K562 (cell line): ENCODE results near the gene MPND. TPM values are rescaled to one million over a fixed set of nuclear protein-coding genes. Genes with fewer than 3 reads are reported as not detected.

Experiments used
- ATAC-seq: fragments of 200-7000 bp; cut with Tn5 transposase; 3 replicates; pipeline ENCODE4 v1.9.1; 2020; ENCODE audit warnings: moderate library complexity
- BruUV-seq: library from RNA; stranded (reverse); fragments of 400-500 nt; replicated peaks from 2 replicates; lab custom pipeline; 2021; lab: Mats Ljungman, UMichigan
- CTCF ChIA-PET: fragments of 300-600 bp; formaldehyde crosslinking; extraction: SDS; loops from one replicate; lab custom pipeline; 2021; ENCODE audit warnings: low intra/inter-chr PET ratio; lab: Yijun Ruan, JAX
- POLR2A ChIA-PET: fragments of 300-600, 350-650 bp; sonication (Branson Sonifier 250); formaldehyde crosslinking; extraction: SDS; loops from one replicate; lab custom pipeline; 2021; ENCODE audit warnings: antibody characterized with exemption, inconsistent platforms; lab: Yijun Ruan, JAX
- DNase-seq, 4 experiments: peaks; one replicate each; pipeline versions ENCODE4 v3.0.0 to v3.0.0-alpha.2; 2011 to 2018; ENCODE audit warnings: low spot score in 3 of 4, mixed read lengths in 3 of 4; ENCODE audit errors: extremely low read depth in 1 of 4
- FAIRE-seq: peaks from 2 replicates; lab custom pipeline; 2011; peaks lifted over from hg19 to GRCh38; lab: Jason Lieb, UNC
- H2AFZ ChIP-seq: 2 replicates; pipeline ENCODE4 v1.6.0; 2011; ENCODE audit warnings: low read depth, low read length, control low read depth, inconsistent platforms
- H3K27ac ChIP-seq: fragments of 200-600 bp; 3 replicates; pipeline ENCODE4 v1.8.0; 2011; ENCODE audit warnings: low read depth, mild to moderate bottlenecking, control low read depth, inconsistent platforms, low read length, moderate library complexity, mixed read lengths; ENCODE audit errors: extremely low read depth
- H3K27me3 ChIP-seq, 2 experiments: fragments of 300-600 bp in 1 of 2; 2 replicates in 1 of 2; 3 replicates in 1 of 2; pipeline versions ENCODE4 v1.6.0 to v1.8.0; 2011; ENCODE audit warnings: inconsistent platforms in 2 of 2, low read length in 2 of 2, mild to moderate bottlenecking in 1 of 2, mixed read lengths in 1 of 2, moderate library complexity in 1 of 2; ENCODE audit not compliant: control insufficient read depth in 2 of 2, insufficient read depth in 2 of 2
- H3K36me3 ChIP-seq: fragments of 300-600 bp; 3 replicates; pipeline ENCODE4 v1.8.0; 2011; ENCODE audit warnings: mild to moderate bottlenecking, low read length, inconsistent platforms; ENCODE audit not compliant: control insufficient read depth, insufficient read depth
- H3K4me1 ChIP-seq, 2 experiments: fragments of 200-600 bp in 1 of 2; replicated peaks in 1 of 2; 2 replicates in 1 of 2; 3 replicates in 1 of 2; pipeline versions ENCODE4 v1.5.1 to v1.8.0; 2011; ENCODE audit warnings: inconsistent platforms in 2 of 2, low read length in 2 of 2, mild to moderate bottlenecking in 1 of 2, mixed read lengths in 1 of 2, moderate library complexity in 1 of 2; ENCODE audit not compliant: control insufficient read depth in 2 of 2, insufficient read depth in 2 of 2
- H3K4me2 ChIP-seq: 2 replicates; pipeline ENCODE4 v1.6.1; 2011; ENCODE audit warnings: low read length, control low read depth, inconsistent platforms, mixed read lengths; ENCODE audit not compliant: insufficient read depth
- H3K4me3 ChIP-seq: fragments of 200-600 bp; sonication (generic), shearing (Covaris generic); 2 replicates; pipeline ENCODE4 v1.5.1; 2016; ENCODE audit warnings: control low read depth, inconsistent platforms
- H3K79me2 ChIP-seq: fragments of 200-600 bp; 3 replicates; pipeline ENCODE4 v1.8.0; 2011; ENCODE audit warnings: low read length, inconsistent platforms; ENCODE audit not compliant: control insufficient read depth, insufficient read depth
- H3K9ac ChIP-seq, 2 experiments: 2 replicates each; pipeline versions ENCODE4 v1.6.0 to v1.6.1; 2011; ENCODE audit warnings: low read depth in 2 of 2, low read length in 2 of 2, control low read depth in 1 of 2, inconsistent platforms in 1 of 2, mild to moderate bottlenecking in 1 of 2, mixed read lengths in 1 of 2; ENCODE audit not compliant: insufficient read depth in 1 of 2
- H3K9me1 ChIP-seq: one replicate; pipeline ENCODE4 v1.6.0; 2011; ENCODE audit warnings: inconsistent platforms, mild to moderate bottlenecking, low read length, moderate library complexity; ENCODE audit not compliant: control insufficient read depth, insufficient read depth
- H3K9me3 ChIP-seq: replicated peaks from 2 replicates; pipeline ENCODE4 v1.5.1; 2011; ENCODE audit warnings: low read depth, low read length, inconsistent platforms; ENCODE audit not compliant: control insufficient read depth, insufficient read depth
- H4K20me1 ChIP-seq: replicated peaks from 2 replicates; pipeline ENCODE4 v1.6.1; 2011; ENCODE audit warnings: low read length, inconsistent platforms, mixed read lengths; ENCODE audit not compliant: control insufficient read depth, insufficient read depth
- ARID3B ChIP-seq: fragments of 250-450 bp; sonication (Bioruptor Pico); IDR thresholded peaks from 2 replicates; pipeline ENCODE4 v1.4.0; 2020; ENCODE audit warnings: borderline replicate concordance
- EHMT2 ChIP-seq: fragments of 450-650 bp; IDR thresholded peaks from 2 replicates; pipeline ENCODE4 v1.6.1; 2018; ENCODE audit warnings: antibody characterized with exemption
- EP400 ChIP-seq: fragments of 450-650 bp; IDR thresholded peaks from 2 replicates; pipeline ENCODE4 v1.6.1; 2017; ENCODE audit warnings: antibody characterized with exemption, mild to moderate bottlenecking, moderate library complexity
- FOS ChIP-seq: IDR thresholded peaks from 3 replicates; pipeline ENCODE4 v1.6.1; 2011; ENCODE audit not compliant: insufficient read length; ENCODE audit errors: extremely low read depth
- GABPB1 ChIP-seq: sonication (generic); formaldehyde crosslinking; IDR thresholded peaks from 2 replicates; pipeline ENCODE4 v1.8.0; 2022; ENCODE audit warnings: mild to moderate bottlenecking, missing genetic modification reagents
- HNRNPL ChIP-seq: fragments of 200-400 bp; formaldehyde crosslinking; IDR thresholded peaks from 2 replicates; pipeline ENCODE4 v1.6.1; 2017; ENCODE audit warnings: low read depth, mild to moderate bottlenecking, low read length
- VEZF1 ChIP-seq: fragments of 200-800 bp; sonication (Bioruptor generic); IDR thresholded peaks from 2 replicates; pipeline ENCODE4 v1.6.1; 2017; ENCODE audit warnings: missing genetic modification characterization, missing compliant biosample characterization
- ZBTB49 ChIP-seq: sonication (generic); formaldehyde crosslinking; IDR thresholded peaks from 2 replicates; pipeline ENCODE4 v1.8.0; 2022; ENCODE audit warnings: missing genetic modification reagents, mild to moderate bottlenecking, borderline replicate concordance
- ZNF282 ChIP-seq: sonication (generic); formaldehyde crosslinking; IDR thresholded peaks from 2 replicates; pipeline ENCODE4 v1.8.1; 2023; ENCODE audit warnings: missing genetic modification reagents
- WGBS: fragments of 100-300 bp; shearing (Covaris generic); methylation state at CpG from one replicate; pipeline ENCODE4 v1.1.6; 2016; ENCODE audit warnings: low coverage, mixed read lengths; ENCODE audit not compliant: insufficient coverage; ENCODE audit errors: missing lambda C conversion rate; 5-methylcytosine and 5-hydroxymethylcytosine counted together
- in situ Hi-C: fragments of 300-500 bp; cut with MboI; formaldehyde crosslinking; loops from 4 replicates; pipeline ENCODE4 v1.15.0; 2018; ENCODE audit warnings: inconsistent platforms, mixed read lengths
- intact Hi-C: fragments of 100-400 bp; cut with micrococcal nuclease; formaldehyde crosslinking; loops from 2 replicates; pipeline ENCODE4 v1.14.2; 2022
- polyA plus RNA-seq, 8 experiments: library from polyadenylated mRNA; depleted of rRNA in 4 of 8; stranded (reverse) in 5 of 8; unstranded in 3 of 8; fragments of >200 nt; fragmentation: Nextera tagmentation in 2 of 8; fragmentation: Illumina TruSeq in 1 of 8; extraction: Ambion mirVana in 2 of 8; extraction: Trizol in 1 of 8; gene quantifications; 2 replicates each; pipeline versions ENCODE4 v1.2.1 to v1.2.3, GENCODE V29; 2011 to 2014; ENCODE audit warnings: inconsistent platforms in 1 of 8, missing spikeins in 1 of 8
- total RNA-seq, 7 experiments: library from RNA; depleted of rRNA in 6 of 7; stranded (reverse); fragments of >200 nt in 6 of 7; fragmentation: Illumina TruSeq in 2 of 7; extraction: Trizol in 2 of 7; gene quantifications; 2 replicates each; pipeline versions ENCODE4 v1.2.1 to v1.2.3, GENCODE V29; 2011 to 2021; ENCODE audit warnings: low replicate concordance in 1 of 7

Gene MPND
- total and polyA plus RNA-seq, 9 of the 15 experiments (the other 6 are each of a cell fraction or from before 2014, with no cell fraction given) = 0.25 to 14.0 (median 3.9) TPM

GRCh38 chr19:4343370-4344307 lies at the start of gene MPND (continued):
- TF ChIP-seq EP400 = peak; percentile 4; the same call in 1 of the 2 replicates
- no peak for TF ChIP-seq FOS
- no peak for TF ChIP-seq EHMT2
- TF ChIP-seq HNRNPL = no peak
- TF ChIP-seq ZBTB49 (CRISPR knock-in tag) = no peak

GRCh38 chr19:4294389-4294788 lies 49.0 kb upstream of the MPND start:
- ATAC-seq (no peak), DNase-seq (no peak), FAIRE-seq (no peak)
- Histone ChIP-seq H3K27me3 (peaks cover 3 to 8% of the 10 kb centered on the region in 2 experiments; a peak in 2 of 5 replicates), H3K27ac (no peak overlapping the region), H4K20me1 (no peaks in the 10 kb centered on the region), H3K9me1 (no peaks in the 10 kb centered on the region), H3K9me3 (no peaks in the 10 kb centered on the region), H3K79me2 (no peaks in the 10 kb centered on the region), H2AFZ (no peak overlapping the region), H3K9ac (0 out of 4 replicates have a peak overlapping the region, but pooled peaks of 1 of the 2 experiments have one; percentile 26), H3K4me3 (no peak overlapping the region), H3K36me3 (no peaks in the 10 kb centered on the region), H3K4me2 (no peak overlapping the region), H3K4me1 (peaks cover 0 to 26% of the 10 kb centered on the region in 2 experiments; a peak in 2 of 5 replicates)
- no TSS peak for BruUV-seq
- POLR2A ChIA-PET = no interaction called here
- CTCF ChIA-PET = no interaction called here
- intact Hi-C loops = no loop called here
- in situ Hi-C loops = no loop called here
- TF ChIP-seq ZNF282 = no peak
- TF ChIP-seq VEZF1 = no peak
- no peak for TF ChIP-seq GABPB1 (CRISPR knock-in tag)
- no peak for TF ChIP-seq ARID3B
- WGBS = 6% methylated on average over 10 of the region's 10 CpGs
